T-helper 1 cell treated with Interleukin-12 subunit alpha and Interleukin-12 subunit beta and Interleukin-4 antibody, amounts not matched to agents 30 ng/mL and 1 ng/mL, for 36 hours (primary cell): ENCODE measurements around the gene KRTAP12-2. TPM values are rescaled to one million over a fixed set of nuclear protein-coding genes. Genes with fewer than 3 reads are reported as not detected.
"Not testable (repeated sequence)": the region's sequence is repeated elsewhere in the genome, so short reads cannot be mapped to it uniquely, and the experiment has no call there.

Experiments
- intact Hi-C: fragments of 100-400 bp; cut with micrococcal nuclease; formaldehyde crosslinking; loops from one replicate; pipeline ENCODE4 v1.15.1; 2024
- total RNA-seq: library from RNA; stranded (reverse); gene quantifications from 2 replicates; pipeline ENCODE4 v1.2.3, GENCODE V29; 2022

The KRTAP12-2 gene
- total RNA-seq, 1 donor from 2014 or later, result not detected

DNA sequence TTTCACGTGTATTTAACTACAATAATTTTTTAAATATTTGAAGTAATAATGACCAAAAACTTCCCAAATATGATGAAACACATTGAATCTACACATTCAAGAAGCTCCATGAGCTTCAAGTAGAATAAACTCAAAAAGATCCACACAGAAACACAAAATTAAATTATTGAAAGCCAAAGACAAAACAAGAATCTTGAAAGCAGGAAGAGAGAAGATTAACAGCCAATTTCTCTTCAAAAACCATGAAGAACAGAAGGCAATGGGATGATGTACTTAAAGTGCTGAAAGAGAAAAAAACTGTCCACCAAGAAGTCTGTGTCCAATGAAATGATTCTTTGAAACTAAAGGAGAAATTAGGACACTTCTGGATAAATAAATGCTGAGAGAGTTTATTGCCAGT is 34.7 kb downstream of the KRTAP12-2 start:
- intact Hi-C loops, result no loop called here

DNA sequence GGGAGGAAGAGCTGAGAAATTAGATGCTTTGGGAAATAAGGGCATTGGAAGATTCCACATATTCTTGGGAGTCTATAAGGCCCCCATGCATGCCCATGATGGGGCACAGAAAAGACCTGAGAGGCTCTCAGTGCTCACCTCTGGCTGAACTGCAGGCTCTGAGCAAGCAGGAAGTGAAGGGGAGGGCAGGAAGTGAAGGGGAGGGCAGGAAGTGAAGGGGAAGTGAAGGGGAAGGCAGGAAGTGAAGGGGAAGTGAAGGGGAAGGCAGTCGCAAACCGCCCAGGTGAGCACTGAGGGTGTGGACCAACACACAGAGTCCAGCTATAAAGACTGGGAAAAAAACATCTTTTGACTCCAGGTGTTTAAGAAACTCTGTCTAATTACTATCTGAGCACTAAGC is 36.3 kb downstream of the KRTAP12-2 start:
- intact Hi-C loops, result no loop called here

- intact Hi-C loops, result no loop called here
Measured at GRCh38 chr21:44628707-44629391, 37.9 kb downstream of the KRTAP12-2 start.

- intact Hi-C loops, result not testable (repeated sequence)
Measured at GRCh38 chr21:44627831-44628233, 38.9 kb downstream of the KRTAP12-2 start.

GRCh38 chr21:44627181-44627822 is 39.4 kb downstream of the KRTAP12-2 start:
- intact Hi-C loops, result not testable (repeated sequence)

GRCh38 chr21:44626673-44627143 is 40.0 kb downstream of the KRTAP12-2 start, which contains the start of gene KRTAP10-9:
KRTAP10-9 (plus strand) TSS chr21:44627093; CDS start chr21:44627172, 79 bp downstream.
- intact Hi-C loops, result no loop called here

DNA sequence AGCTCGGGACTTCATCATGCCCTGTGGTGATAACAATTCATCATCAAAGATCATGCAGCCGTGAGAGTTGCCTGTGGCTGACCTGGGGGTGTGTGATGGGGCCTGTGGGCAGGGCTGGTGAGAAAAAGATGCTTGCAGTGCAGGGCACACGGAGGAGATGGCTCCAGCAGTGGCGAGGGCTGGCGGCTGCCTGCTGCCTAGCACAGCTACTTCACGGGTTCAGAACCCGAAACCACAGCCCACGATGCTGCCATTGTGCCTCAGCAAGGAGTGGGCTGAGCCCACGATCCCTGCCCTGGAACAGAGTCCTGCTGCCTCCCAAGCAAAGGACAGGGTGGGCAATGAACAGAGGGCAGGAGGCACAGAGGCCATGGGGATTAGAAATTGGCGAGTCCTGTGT is 40.5 kb downstream of the KRTAP12-2 start:
- intact Hi-C loops, result no loop called here

- intact Hi-C loops, result no loop called here
Measured at GRCh38 chr21:44625756-44626155, 41.0 kb downstream of the KRTAP12-2 start.

- intact Hi-C loops, result no loop called here
Measured at GRCh38 chr21:44623575-44623974, 43.2 kb downstream of the KRTAP12-2 start.

DNA sequence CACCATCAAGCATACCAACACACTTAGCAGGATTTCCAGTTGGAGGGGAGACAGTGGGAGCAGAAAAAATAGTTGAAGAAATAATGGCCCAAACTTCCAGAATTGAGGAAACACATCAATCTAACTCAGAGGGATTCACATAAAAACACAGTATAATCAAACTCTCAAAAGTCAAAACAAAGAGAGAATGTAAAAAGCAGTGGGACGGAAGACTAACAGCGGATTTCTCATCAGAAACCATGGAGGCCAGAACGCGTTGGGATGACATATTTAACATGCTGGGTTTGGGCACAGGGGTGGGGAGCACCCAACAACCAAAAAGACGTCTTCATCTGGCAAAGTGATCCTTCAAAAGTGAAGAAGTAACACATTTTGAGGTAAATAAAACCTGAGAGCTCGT is 46.8 kb downstream of the KRTAP12-2 start:
- intact Hi-C loops, result loop anchor here (1.0 kb wide), 2 partner anchors 36 to 37 kb away; partner anchors contain the start of gene KRTAP12-3

- intact Hi-C loops, result loop anchor here (1.0 kb wide), 2 partner anchors 35 to 38 kb away; partner anchors contain the start of gene KRTAP12-3
Measured at GRCh38 chr21:44618909-44619308, 47.8 kb downstream of the KRTAP12-2 start.

DNA sequence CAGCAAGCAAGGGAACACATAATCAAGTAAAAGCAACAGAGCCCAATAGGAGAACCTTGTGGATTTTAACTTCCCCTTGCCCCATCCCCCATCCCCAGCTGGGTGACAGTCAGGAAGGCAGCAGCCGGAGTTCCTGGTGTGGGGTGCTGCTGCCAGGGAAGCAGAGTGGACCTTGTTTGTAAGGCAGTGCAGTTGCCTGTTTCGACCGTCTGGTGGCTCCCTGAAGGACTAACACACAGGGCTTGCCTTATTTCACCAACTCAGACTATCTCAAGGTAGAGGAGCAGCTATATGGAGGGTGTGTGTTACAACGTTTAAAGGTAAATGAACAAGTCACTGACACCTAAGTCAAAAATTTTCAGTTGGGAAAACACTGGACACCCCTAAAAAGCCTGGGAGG is 48.2 kb downstream of the KRTAP12-2 start:
- intact Hi-C loops, result no loop called here

GRCh38 chr21:44617071-44617501 is 49.6 kb downstream of the KRTAP12-2 start:
- intact Hi-C loops, result no loop called here

GRCh38 chr21:44616591-44616926 is 50.2 kb downstream of the KRTAP12-2 start:
- intact Hi-C loops, result no loop called here

Other genes with a start within 250 kb of the KRTAP12-2 start
- 2.7 and 2.9 TPM in 2 replicates for gene LRRC3, start 211.4 kb downstream of the KRTAP12-2 start, total RNA-seq
- gene KRTAP10-1, start 126.7 kb downstream of the KRTAP12-2 start, total RNA-seq, result not detected in 2 replicates
- not detected in 2 replicates for gene KRTAP10-2, start 115.4 kb downstream of the KRTAP12-2 start, total RNA-seq
- gene KRTAP10-3, start 108.1 kb downstream of the KRTAP12-2 start, total RNA-seq, result not detected in 2 replicates
- gene KRTAP10-4, start 93.2 kb downstream of the KRTAP12-2 start, total RNA-seq, result not detected in 2 replicates
- gene KRTAP10-5, start 86.3 kb downstream of the KRTAP12-2 start, total RNA-seq, result not detected in 2 replicates
- not detected in 2 replicates for gene KRTAP10-6, start 74.4 kb downstream of the KRTAP12-2 start, total RNA-seq
- gene KRTAP10-7, start 66.3 kb downstream of the KRTAP12-2 start, total RNA-seq, result not detected in 2 replicates
- not detected in 2 replicates for gene KRTAP10-8, start 54.8 kb downstream of the KRTAP12-2 start, total RNA-seq
- gene KRTAP10-9, start 39.8 kb downstream of the KRTAP12-2 start, total RNA-seq, result not detected in 2 replicates
- not detected in 2 replicates for gene KRTAP10-10, start 29.6 kb downstream of the KRTAP12-2 start, total RNA-seq
- gene KRTAP10-11, start 20.5 kb downstream of the KRTAP12-2 start, total RNA-seq, result not detected in 2 replicates
- gene KRTAP12-4, start 12.3 kb downstream of the KRTAP12-2 start, total RNA-seq, result not detected in 2 replicates
- not detected in 2 replicates for gene KRTAP12-3, start 9.0 kb downstream of the KRTAP12-2 start, total RNA-seq
- not detected in 2 replicates for gene KRTAP12-1, start 15.2 kb upstream of the KRTAP12-2 start, total RNA-seq
- gene KRTAP10-12, start 30.2 kb upstream of the KRTAP12-2 start, total RNA-seq, result not detected in 2 replicates
- not detected in 2 replicates for gene TSPEAR, start 44.6 kb upstream of the KRTAP12-2 start, total RNA-seq
- 108 and 112 TPM in 2 replicates for gene UBE2G2, start 134.9 kb upstream of the KRTAP12-2 start, total RNA-seq
- gene SUMO3, start 151.1 kb upstream of the KRTAP12-2 start, total RNA-seq, result 90.0 and 96.4 TPM in 2 replicates
- gene PTTG1IP, start 206.8 kb upstream of the KRTAP12-2 start, total RNA-seq, result 88.3 and 89.3 TPM in 2 replicates